Anterior cingulate cortex (tissue), 58 donors: ENCODE measurements around the gene CREB3L4.

Experiments used
- DNase-seq, 58 donors: peaks; one replicate each; lab custom pipeline; 2025; lab: John Stamatoyannopoulos, UW

Gene CREB3L4, protein sequence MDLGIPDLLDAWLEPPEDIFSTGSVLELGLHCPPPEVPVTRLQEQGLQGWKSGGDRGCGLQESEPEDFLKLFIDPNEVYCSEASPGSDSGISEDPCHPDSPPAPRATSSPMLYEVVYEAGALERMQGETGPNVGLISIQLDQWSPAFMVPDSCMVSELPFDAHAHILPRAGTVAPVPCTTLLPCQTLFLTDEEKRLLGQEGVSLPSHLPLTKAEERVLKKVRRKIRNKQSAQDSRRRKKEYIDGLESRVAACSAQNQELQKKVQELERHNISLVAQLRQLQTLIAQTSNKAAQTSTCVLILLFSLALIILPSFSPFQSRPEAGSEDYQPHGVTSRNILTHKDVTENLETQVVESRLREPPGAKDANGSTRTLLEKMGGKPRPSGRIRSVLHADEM

DNA sequence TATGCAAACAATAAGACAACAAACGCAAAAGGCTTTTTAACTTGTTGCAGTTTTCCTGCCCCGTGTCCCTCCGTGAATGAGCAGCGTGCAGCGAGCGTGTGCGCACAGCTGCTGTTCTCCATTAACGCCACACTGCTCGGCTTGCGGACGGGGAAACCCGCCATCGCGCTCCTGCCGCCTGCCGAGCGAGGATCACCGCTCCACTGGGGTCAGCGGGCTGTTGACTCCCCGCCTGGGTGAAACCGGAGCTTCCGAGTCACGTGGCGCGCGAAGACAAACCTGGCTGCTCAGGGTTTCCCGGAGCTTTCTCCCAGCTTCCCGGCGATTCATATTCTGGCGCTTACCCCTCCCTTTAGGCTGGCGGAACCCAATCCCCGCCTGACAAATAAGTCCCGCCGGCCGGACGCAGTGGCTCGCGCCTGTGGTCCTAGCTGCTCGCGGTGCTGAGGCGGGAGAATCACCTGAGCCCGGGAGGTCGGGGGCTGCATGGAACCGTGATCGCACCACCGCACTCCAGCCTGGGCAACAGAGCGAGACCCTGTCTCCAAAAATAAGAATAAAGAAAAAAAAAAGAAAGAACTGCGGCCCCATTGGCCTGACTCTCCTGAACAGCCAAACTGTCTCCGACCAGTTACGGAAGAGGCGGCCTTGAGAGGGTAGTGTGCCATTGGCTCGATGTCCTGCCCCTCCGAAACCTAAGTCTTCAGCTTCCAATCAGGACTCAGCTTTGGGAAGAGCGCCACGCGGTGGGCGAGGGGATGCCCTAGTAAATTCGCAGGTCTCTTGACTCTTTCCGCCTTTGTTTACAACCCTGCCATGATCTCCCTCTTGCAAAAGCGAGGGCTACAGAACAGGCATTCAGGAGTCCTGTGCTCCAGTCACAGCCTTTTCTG is at the start of gene CREB3L4:
Gene CREB3L4 (plus strand): TSS at position 796 of the 893 bp plus-strand sequence. CDS start 624 bp downstream, outside the sequence.
- peak; percentile 66 to 96 (median 88) for DNase-seq

DNA sequence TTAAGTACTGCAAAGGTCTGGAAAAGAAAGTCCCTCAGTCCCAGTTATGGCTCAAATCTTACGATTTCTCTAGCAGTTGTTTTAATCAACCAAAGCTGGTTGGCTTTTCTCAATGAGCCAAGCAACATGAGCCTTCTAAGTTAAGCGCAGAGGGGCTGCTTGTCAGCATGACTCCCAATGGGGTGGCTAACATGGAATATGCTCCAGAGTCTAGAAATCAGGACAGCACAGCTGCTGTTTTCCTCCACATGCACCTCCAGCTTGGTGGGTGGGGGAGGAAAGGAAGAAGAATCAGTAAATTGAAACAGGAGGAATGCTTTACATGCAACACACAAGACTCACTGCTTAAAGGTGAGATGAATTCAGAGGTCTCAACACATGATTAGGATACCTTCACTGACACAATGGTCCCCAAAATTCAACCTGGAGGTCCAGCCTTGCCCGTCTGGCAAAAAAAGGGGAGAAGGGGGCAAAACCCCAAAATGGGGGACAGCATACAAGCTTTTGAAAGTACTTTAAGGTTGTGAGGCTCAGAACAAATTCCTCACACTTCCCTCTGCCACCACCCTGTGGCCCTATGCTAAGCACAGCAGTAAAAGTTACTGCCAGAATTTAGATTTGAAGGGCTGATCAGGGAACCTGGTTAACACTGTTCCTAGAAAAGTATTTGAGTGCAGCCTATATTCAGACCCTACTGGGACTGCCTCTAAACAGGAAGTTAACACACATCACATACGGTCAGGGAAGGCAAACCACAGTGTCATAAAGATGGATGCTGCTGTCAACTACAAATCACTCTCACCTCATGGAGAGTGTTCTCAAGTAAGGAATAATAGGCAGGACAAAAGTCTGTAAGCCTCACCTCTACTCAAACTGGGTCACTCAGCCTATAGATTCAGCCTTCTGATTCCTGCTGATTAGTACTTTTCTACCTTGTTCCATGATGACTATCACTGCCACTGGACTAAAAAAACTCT is 47.5 kb upstream of the CREB3L4 start:
- DNase-seq, result peak in 2 of 58 donors; percentile 4

DNA sequence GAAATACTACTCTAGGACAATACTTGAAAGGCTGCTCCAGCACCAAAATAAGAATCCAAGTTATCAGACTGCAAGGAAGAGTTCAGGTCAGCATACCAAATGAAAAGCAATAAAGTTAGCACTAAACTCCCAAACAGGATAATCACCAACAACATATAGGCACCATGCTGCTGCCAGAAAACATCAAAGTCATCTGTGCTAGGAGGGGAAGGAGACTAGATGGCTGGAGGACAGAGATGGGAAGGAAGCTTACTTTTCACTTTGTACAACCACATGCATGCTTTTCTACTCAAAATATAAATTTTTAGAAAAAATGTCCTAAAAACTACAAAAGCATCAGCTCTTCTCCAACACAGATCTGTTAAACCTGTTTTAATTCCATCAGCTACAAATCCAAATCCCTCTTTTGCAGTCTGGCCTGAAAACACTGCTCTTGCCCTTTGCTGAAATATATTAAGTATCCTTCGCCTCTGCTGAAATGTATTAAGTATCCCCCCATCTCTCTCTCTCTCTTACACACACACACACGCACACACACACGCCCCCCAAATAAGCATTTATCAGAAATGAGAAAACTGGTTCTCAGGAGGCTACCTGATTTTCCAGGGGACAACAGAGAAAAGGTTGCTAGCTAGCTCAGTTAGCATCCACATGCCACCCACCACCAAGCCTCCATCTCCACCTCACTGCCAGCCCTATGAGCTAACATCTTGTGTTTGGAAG is 46.5 kb upstream of the CREB3L4 start:
- DNase-seq, result no peak

DNA sequence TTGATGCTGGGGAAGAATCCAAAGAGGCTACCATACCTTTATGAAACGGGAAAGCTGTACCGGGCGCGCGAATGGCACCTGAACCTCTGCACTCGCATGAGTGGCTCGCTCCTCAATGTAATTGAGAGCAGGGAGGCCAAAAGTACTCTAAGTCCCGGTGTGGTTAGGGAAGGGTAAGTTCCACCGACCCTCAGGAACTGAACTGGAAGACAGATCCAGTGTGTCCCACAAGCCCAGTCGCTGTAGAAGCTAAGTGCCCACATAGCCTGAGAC is 46.0 kb upstream of the CREB3L4 start:
- peak in 2 of 58 donors; percentile 15 to 46 for DNase-seq

DNA sequence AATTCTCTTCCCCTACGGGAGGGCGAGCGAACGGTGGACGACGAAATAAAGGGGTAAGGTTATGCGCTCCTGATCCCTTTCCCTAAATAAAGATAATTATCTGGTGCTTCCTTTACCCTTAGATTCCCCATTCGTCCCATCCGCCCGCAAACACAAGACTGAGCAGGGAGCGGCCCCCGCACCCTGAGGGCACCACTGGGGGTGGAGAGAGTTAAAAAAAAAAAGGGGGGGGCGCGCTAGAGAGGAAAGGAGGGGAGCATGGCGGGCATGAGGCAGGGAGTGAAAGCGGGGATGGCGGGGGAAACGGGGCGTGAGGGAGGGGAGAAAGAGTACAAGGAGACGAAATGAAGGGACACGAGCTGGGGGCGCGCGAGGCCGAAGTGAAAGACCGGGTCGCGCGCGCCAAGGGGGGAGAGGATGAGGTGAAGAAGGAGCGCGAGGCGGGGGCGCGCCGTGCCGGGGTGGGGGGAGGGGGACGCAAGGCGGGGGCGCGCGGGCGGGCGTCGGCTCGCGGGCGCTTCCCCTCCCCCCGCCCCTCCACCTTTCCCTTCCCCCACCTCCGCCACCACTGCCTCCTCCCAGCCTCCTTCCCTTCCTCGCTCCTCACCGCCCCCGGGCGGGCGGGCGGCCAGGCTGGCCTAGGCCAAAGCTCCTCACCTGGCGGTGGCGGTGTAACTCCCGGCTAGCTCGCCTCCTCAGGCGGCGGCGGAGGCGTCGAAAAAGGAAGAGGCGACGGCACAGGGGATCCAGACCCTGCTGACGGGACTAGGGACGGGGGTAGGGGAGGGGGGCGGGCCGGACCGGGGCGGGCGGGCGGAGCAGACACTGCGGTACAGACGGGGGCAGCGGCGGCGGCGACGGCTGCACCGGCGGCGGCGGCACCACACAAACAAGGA is 45.4 kb upstream of the CREB3L4 start:
- peak in 13 of 58 donors; percentile 9 to 71 (median 58) for DNase-seq

DNA sequence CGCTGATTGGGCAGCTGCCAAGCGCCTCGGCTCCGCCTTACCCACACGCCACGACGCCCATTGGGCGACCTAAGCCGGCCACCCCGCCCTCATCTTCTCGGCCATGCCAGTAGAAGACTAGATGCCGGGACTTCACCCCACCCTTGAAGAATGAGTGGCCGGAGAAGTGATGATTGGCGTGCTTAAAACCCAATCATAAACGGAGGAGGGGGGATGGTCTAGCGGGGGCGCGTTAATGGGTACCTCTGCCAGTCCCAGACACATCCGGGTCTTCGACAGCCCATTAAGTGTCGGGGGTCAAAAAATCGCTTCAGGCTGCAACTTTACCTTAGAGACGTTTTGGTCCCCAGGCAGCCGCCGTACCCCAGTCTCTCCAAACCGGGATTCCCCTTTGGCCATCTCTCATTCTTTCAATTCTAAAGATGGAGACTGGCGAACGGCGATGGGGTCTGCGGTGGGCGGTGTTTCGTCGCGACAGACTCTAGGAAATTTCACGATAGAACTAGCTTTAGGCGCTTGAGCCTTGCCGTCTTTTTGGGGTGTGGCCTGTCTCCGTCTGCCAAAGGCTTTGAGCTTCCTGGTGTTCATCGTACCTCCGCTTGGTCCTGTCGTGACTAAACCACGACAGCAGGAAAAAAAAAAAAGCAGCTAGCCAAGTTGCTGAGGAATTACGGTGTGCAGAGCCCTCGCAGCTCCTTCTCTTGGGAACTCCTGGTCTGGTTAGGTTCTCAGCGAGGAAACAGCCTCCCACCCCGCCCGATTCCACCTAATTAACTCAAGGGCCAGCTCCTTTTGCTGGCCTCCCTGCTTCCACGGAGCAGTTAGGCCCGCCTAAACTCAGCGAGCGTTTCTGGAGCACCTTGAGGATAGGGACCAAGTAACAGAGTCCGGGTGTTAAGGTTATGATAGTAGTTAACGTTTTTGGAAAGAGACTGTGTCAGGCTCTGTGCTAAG is 44.5 kb upstream of the CREB3L4 start, which contains the start of gene GATAD2B:
Gene GATAD2B (minus strand): TSS at position 1 of the 954 bp plus-strand sequence. CDS start 94,625 bp downstream, outside the sequence.
- peak; percentile 86 to 100 (median 99) for DNase-seq

DNA sequence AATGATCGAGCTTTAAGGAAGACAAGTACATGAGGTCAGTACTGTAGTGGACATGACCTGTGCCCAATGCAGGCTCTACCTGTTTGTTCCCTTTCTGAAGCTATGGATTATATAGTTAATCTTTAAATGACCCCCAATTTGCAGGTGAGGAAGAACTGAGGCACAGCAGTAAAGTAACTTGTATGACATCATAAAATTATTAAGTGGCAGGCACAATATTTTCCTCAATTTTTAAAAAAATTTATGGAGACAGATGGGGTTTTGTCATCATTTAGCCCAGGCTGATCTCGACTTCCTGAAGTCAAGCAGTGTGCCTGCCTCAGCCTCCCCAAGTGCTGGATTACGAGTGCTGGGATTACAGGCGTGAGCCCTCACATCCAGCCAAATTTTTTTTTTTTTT is 41.3 kb upstream of the CREB3L4 start:
- DNase-seq, result no peak

DNA sequence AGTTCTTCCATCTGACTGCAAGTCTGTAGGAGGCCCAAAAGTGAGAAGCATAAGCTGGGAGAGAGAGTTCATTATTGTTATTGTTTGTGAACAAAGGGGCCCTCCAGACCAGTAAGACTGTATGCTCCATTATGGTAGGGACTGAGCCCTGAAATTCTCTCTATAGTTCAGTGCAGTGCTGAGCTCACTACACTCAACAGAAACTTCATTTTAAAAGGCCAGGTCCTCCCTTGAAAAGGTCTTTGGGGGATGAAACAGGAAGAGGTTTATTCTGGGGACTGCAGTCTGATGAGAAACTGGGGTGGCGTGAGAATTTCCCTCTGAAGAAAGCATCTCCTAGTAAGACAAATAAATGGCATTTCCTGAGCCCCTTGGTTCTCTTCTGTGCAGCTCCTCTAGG is 39.5 kb upstream of the CREB3L4 start:
- peak in 1 of 58 donors; percentile 17 for DNase-seq

DNA sequence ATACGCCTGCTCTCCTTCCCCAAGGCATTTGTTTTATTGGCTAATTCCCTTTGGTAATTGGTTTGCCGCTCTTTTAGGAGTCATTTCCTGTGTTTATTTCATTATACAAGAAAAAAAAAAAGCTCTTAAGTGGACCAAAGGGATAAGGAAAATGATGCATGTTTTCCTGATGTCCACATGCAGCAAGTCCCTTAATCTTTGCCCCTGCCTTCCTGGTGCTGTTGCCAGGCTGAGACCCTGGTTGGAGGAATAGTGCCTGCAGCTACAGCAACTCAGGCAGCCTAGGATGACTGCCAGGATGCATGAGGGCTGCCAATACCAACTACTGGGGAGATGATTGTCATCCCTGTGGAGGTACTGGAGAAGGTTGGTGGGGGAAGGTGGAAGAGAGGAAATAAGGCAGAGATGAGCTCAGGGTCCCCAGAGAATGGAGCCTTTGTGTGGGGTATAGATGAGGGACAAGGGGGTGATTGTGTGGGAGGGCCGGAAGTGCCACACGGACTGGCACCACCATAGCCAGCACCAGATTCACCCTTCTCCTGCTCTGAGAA is 38.8 kb upstream of the CREB3L4 start:
- DNase-seq, result peak in 48 of 58 donors; percentile 6 to 88 (median 62)

DNA sequence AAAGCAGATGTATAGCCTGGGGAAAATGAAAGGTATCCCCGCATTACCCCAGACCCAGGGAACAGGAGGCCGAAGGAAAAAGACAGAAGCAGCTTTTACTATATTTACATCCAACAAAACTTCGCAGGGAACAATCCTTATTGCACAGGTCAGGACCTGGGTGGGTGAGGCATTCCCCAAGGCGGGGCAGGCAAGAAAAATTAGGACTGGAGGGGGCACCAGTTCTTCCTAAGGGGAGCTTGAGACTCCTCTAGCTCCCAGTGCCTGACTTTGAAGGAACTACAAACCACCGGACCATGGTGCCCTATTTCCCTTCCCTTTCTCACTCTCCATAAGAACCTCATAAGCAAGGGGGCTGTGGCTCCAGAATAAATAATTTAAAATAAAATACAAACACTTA is 38.3 kb upstream of the CREB3L4 start:
- peak in 1 of 58 donors; percentile 47 for DNase-seq

DNA sequence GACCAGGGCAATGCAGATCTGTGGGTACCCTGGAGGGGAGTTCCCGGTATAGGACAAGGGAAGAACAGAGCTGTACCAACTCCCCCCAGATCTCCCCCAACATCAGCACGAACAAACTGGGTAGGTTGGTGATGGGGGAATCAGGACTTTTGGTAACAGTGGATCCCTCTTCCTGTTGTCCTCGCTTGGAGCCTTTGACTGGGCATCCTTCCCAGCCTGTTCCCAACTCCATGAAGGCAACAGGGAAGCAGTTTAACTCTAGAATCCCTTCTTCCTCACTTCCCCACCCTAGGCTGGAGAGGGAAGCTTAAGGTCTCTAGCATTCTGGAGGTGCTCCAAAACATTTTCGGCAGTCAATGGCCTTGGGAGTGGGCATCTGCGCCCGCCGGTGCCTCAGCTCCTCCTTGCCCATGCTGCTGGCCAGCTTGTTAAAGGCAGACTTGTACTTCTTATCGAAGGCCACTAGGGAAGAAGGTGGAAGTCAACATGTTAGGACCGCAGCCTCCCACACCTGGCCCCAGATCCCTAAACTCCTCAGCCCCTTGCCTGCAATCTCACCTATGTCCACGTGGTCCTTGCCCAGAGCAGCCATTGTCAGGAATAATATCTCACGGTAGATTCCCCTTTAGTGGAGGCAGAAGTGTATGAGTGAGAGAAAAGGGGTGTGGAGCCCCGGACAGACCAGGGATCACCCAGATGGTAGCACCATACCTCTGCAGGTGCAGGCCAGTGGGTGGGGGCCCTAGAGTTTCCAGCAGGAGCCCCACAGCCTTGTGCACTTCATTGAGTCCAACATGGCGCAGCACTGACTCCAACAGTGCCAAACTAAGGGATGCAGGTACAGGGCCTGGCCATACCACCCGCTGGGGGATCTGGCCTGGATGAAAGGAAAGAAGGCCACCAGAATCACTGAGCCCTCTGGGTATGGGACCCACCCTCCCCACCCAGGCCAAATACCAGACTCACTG is 37.4 kb upstream of the CREB3L4 start:
- peak in 1 of 58 donors; percentile 8 for DNase-seq

DNA sequence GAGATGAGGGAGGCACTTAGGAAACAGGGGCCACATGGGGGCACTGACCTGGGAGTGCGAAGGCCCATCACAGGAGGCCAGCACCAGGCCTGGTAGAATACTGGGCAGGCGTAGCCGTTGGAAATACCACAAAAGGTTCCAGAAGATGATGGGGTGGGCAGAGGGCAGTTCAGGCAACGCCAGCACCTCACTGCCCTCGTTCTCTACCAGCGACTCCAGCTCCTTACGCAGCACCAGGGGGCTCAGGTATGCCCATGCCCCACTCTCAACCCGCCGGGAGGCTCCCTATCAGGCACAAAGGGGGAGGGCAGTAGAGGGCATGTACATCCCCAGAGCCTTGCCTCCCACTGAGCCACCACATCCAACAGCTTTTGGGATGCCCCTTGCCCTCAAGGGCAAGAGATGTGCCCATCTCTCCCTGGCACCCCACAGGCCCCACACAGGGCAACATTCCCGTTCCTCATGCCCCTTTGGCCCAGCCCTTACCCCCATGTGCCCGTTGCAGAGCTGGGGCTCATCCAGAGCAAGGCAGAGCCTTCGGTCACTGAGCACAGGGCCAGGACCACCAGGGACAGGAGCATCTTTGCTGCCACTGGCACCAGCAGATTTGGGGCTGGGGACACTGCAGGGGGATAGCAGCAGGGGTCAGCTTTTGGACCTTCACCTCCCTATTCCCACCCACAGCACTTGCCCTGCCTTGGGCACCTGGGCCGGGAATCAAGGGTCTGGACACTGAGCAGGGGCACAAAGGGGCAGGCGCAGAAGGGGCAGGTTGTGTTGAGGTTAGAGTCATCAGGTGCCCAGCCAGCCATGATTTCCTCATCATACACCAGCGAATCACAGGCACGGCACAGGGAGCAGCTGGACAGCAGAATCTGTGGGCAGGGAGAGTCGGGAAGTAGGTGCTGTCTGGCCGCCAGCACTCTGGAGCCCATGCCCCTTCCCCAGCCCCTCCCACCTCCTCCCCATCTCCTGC is 35.3 kb upstream of the CREB3L4 start:
- no peak for DNase-seq

DNA sequence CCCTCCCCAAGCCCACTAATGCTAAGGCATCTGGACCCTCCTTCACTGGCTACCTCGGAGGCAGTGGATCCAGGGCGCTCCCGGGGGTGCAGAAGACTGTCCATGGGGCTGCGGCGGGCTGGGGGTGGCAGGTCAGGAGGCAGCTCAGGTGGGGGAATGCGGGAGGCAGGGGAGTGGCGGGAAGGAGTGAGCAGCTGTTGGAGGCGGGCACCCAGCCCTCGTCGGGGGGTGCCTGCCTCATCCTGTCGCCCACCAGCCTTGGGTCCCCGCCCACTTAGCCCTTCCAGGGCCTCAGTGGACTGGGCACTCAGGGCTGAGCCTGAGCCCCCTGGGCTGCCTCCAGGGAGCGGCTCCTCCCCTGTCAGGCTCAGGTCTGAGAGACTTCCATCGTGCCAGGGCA is 34.3 kb upstream of the CREB3L4 start:
- no peak for DNase-seq

DNA sequence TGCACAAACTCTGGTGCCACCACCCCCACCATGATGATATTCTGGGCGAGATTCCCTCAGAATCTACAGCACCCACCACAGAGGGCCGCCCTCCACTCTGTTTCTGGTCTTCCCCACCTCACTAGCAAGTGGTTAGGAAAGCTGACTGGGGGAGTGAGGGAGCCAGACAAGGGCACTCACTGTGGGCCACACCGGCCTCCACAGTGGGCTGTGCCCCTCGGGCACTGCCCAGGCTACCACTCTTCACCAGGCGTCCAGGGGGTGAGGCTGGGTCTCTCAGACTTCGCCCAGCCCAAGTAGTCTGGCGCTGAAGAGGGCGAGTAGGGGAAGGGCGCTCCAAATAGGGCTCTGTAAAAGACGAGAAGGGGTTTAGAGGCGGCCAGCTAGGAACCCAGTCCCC is 33.7 kb upstream of the CREB3L4 start:
- DNase-seq, result no peak

DNA sequence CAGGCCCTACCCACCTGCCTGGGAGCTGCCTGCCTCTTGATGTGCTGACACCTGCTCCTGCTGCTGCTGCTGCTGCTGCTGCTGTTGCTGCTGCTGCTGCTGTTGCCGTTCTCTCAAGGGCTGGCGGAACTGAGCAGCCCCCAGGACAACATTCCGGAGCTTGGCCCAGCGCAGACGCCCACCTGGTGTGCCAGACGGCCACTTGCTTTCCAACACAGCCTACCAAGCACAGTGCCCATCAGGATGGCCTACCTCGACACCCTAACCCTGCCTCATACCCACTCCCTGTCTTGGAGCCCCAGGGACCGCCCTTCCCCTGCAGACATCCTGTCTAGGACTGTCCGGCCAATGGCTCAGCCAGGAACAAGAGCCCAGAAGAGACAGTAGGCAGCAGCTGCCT is 33.0 kb upstream of the CREB3L4 start:
- DNase-seq, result no peak
